Neural cell (in vitro differentiated cells): Measurements from ENCODE around the gene SERPINI1.

Experiments
- EP300 ChIP-seq: fragments of 450-650 bp; conservative IDR thresholded peaks from 2 replicates; pipeline ENCODE4 v1.6.1; 2014; ENCODE audit warnings: antibody characterized with exemption, mild to moderate bottlenecking, moderate library complexity; ENCODE audit not compliant: poor library complexity, severe bottlenecking
- EZH2 ChIP-seq: fragments of 200-600, 300-800 bp; shearing (Covaris generic), sonication (generic); IDR thresholded peaks from 2 replicates; pipeline ENCODE4 v1.6.1; 2014; ENCODE audit warnings: antibody characterized with exemption, low read length, borderline replicate concordance, mild to moderate bottlenecking; ENCODE audit not compliant: insufficient read depth, poor library complexity, severe bottlenecking
- MXI1 ChIP-seq: fragments of 450-650 bp; conservative IDR thresholded peaks from 2 replicates; pipeline ENCODE4 v1.6.1; 2014; ENCODE audit warnings: antibody characterized with exemption, mild to moderate bottlenecking; ENCODE audit not compliant: poor library complexity, severe bottlenecking
- POLR2AphosphoS5 ChIP-seq: IDR thresholded peaks from 2 replicates; pipeline ENCODE4 v1.6.1; 2012
- RAD21 ChIP-seq: fragments of 450-650 bp; conservative IDR thresholded peaks from 2 replicates; pipeline ENCODE4 v1.6.1; 2014; ENCODE audit warnings: antibody characterized with exemption, mild to moderate bottlenecking, moderate library complexity
- SMC3 ChIP-seq: fragments of 450-650 bp; conservative IDR thresholded peaks from 2 replicates; pipeline ENCODE4 v1.6.1; 2014; ENCODE audit warnings: antibody characterized with exemption, mild to moderate bottlenecking, moderate library complexity; ENCODE audit not compliant: poor library complexity
- TAF1 ChIP-seq: IDR thresholded peaks from 2 replicates; pipeline ENCODE4 v1.6.1; 2012; ENCODE audit warnings: low read depth
- TF ChIP-seq, protein P1 (sequence below): fragments of 450-650 bp; IDR thresholded peaks from 2 replicates; pipeline ENCODE4 v1.5.1; 2014; ENCODE audit warnings: antibody characterized with exemption, mild to moderate bottlenecking, moderate library complexity; ENCODE audit not compliant: poor library complexity, severe bottlenecking
- TF ChIP-seq, protein P2 (sequence below): IDR thresholded peaks from 2 replicates; pipeline ENCODE4 v1.6.1; 2012; ENCODE audit warnings: borderline replicate concordance

DNA sequence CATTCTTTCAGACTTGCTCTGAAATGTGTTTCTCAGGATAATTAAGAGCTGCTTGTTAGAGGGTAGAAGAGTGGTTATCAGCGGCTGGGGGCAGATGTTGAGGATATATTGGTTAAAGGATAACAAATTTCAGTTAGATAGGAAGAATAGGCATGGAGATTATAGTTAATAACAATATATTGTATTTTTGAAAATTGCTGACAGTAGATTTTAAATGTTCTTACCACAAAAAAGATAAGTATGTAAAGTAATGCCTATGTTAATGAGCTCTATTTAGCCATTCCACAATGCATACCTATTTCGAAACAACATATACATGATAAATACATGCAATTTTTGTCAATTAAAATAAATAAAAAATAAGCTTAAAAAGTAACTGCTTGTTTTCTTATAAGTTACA, 123.3 kb downstream of the SERPINI1 start:
- TF ChIP-seq SMC3: no peak
- TF ChIP-seq, protein P1, sequence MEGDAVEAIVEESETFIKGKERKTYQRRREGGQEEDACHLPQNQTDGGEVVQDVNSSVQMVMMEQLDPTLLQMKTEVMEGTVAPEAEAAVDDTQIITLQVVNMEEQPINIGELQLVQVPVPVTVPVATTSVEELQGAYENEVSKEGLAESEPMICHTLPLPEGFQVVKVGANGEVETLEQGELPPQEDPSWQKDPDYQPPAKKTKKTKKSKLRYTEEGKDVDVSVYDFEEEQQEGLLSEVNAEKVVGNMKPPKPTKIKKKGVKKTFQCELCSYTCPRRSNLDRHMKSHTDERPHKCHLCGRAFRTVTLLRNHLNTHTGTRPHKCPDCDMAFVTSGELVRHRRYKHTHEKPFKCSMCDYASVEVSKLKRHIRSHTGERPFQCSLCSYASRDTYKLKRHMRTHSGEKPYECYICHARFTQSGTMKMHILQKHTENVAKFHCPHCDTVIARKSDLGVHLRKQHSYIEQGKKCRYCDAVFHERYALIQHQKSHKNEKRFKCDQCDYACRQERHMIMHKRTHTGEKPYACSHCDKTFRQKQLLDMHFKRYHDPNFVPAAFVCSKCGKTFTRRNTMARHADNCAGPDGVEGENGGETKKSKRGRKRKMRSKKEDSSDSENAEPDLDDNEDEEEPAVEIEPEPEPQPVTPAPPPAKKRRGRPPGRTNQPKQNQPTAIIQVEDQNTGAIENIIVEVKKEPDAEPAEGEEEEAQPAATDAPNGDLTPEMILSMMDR: no peak
- TF ChIP-seq EP300: no peak
- TF ChIP-seq POLR2AphosphoS5: no peak
- no peak for TF ChIP-seq EZH2
- TF ChIP-seq, protein P2, sequence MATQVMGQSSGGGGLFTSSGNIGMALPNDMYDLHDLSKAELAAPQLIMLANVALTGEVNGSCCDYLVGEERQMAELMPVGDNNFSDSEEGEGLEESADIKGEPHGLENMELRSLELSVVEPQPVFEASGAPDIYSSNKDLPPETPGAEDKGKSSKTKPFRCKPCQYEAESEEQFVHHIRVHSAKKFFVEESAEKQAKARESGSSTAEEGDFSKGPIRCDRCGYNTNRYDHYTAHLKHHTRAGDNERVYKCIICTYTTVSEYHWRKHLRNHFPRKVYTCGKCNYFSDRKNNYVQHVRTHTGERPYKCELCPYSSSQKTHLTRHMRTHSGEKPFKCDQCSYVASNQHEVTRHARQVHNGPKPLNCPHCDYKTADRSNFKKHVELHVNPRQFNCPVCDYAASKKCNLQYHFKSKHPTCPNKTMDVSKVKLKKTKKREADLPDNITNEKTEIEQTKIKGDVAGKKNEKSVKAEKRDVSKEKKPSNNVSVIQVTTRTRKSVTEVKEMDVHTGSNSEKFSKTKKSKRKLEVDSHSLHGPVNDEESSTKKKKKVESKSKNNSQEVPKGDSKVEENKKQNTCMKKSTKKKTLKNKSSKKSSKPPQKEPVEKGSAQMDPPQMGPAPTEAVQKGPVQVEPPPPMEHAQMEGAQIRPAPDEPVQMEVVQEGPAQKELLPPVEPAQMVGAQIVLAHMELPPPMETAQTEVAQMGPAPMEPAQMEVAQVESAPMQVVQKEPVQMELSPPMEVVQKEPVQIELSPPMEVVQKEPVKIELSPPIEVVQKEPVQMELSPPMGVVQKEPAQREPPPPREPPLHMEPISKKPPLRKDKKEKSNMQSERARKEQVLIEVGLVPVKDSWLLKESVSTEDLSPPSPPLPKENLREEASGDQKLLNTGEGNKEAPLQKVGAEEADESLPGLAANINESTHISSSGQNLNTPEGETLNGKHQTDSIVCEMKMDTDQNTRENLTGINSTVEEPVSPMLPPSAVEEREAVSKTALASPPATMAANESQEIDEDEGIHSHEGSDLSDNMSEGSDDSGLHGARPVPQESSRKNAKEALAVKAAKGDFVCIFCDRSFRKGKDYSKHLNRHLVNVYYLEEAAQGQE: no peak
- TF ChIP-seq RAD21: no peak
- no peak for TF ChIP-seq TAF1
- no peak for TF ChIP-seq MXI1
